B cell (primary cell): ENCODE data around the gene TTC8. TPM values are rescaled to one million over a fixed set of nuclear protein-coding genes. Genes with fewer than 3 reads are reported as not detected.

ENCODE experiments used
- ATAC-seq: fragments of 200-7000 bp; cut with Tn5 transposase; one replicate; pipeline ENCODE4 v1.10.0; 2021; ENCODE audit warnings: low read depth, mild to moderate bottlenecking, moderate number of reproducible peaks, moderate library complexity
- CTCF ChIA-PET: fragments of 350-600 bp; sonication (Branson Sonifier 250); formaldehyde crosslinking; loops from one replicate; lab custom pipeline; 2021; ENCODE audit warnings: antibody characterized with exemption, inconsistent platforms; lab: Charles Lee
- POLR2A ChIA-PET: fragments of 350-600 bp; sonication (Branson Sonifier 250); formaldehyde crosslinking; loops from one replicate; lab custom pipeline; 2021; ENCODE audit warnings: antibody characterized with exemption; lab: Charles Lee
- DNase-seq: peaks from one replicate; pipeline ENCODE4 v3.0.0; 2013
- H2AFZ ChIP-seq: 2 replicates; pipeline ENCODE4 v1.6.1; 2012; ENCODE audit warnings: mild to moderate bottlenecking, low read depth, low read length; ENCODE audit not compliant: insufficient read depth, poor library complexity, severe bottlenecking
- H3K27ac ChIP-seq, 2 donors: 1 replicate in 1 of 2; 2 replicates in 1 of 2; pipeline ENCODE4 v1.5.1; 2012 to 2013; ENCODE audit warnings: low read length in 2 of 2, mild to moderate bottlenecking in 2 of 2, moderate library complexity in 1 of 2
- H3K27me3 ChIP-seq, 4 experiments: fragments of 200-600 bp in 1 of 4; sonication (generic) in 1 of 4; replicated peaks in 1 of 4; 1 replicate in 2 of 4; 2 replicates in 2 of 4; pipeline versions ENCODE4 v1.6.1 to v1.7.0; 2013 to 2016; ENCODE audit warnings: low read length in 3 of 4, mild to moderate bottlenecking in 2 of 4, mixed read lengths in 1 of 4, moderate library complexity in 1 of 4; ENCODE audit not compliant: insufficient read depth in 4 of 4, control insufficient read depth in 3 of 4; ENCODE audit errors: control extremely low read depth in 1 of 4
- H3K36me3 ChIP-seq, 2 experiments: replicated peaks in 1 of 2; 1 replicate in 1 of 2; 2 replicates in 1 of 2; pipeline versions ENCODE4 v1.6.1 to v1.7.1; 2013; ENCODE audit warnings: low read length in 1 of 2; ENCODE audit not compliant: insufficient read depth in 2 of 2, control insufficient read depth in 1 of 2; ENCODE audit errors: control extremely low read depth in 1 of 2, extremely low read depth in 1 of 2
- H3K4me1 ChIP-seq, 2 donors: fragments of 200-600 bp in 1 of 2; sonication (generic) in 1 of 2; 1 replicate in 1 of 2; 2 replicates in 1 of 2; pipeline versions ENCODE4 v1.5.1 to v1.6.1; 2013 to 2017; ENCODE audit warnings: low read length in 2 of 2; ENCODE audit not compliant: control insufficient read depth in 2 of 2, insufficient read depth in 2 of 2
- H3K4me2 ChIP-seq: replicated peaks from 2 replicates; pipeline ENCODE3; 2012; ENCODE audit warnings: mild to moderate bottlenecking, low read depth, low read length; ENCODE audit not compliant: poor library complexity, severe bottlenecking
- H3K4me3 ChIP-seq, 5 experiments: fragments of 200-600 bp in 1 of 5; sonication (generic) in 1 of 5; 1 replicate in 3 of 5; 2 replicates in 2 of 5; pipeline versions ENCODE4 v1.5.1 to v1.7.0; 2011 to 2016; ENCODE audit warnings: low read length in 4 of 5, mild to moderate bottlenecking in 4 of 5, low read depth in 2 of 5, control low read depth in 1 of 5, moderate library complexity in 1 of 5; ENCODE audit not compliant: insufficient read depth in 1 of 5; ENCODE audit errors: control extremely low read depth in 1 of 5, extremely low read depth in 1 of 5
- H3K79me2 ChIP-seq: fragments of 200-600 bp; sonication (generic); one replicate; pipeline ENCODE4 v1.6.0; 2016; ENCODE audit warnings: low read length; ENCODE audit not compliant: control insufficient read depth, insufficient read depth
- H3K9ac ChIP-seq: fragments of 200-600 bp; sonication (generic); 2 replicates; pipeline ENCODE4 v1.6.1; 2017; ENCODE audit warnings: mild to moderate bottlenecking, low read length, moderate library complexity
- H3K9me3 ChIP-seq, 3 donors: one replicate each; pipeline versions ENCODE4 v1.6.1 to v1.7.1; 2013; ENCODE audit warnings: low read length in 2 of 3; ENCODE audit not compliant: control insufficient read depth in 2 of 3, insufficient read depth in 1 of 3; ENCODE audit errors: control extremely low read depth in 1 of 3
- H4K20me1 ChIP-seq: 2 replicates; pipeline ENCODE4 v1.6.0; 2012; ENCODE audit warnings: mild to moderate bottlenecking, low read length; ENCODE audit not compliant: insufficient read depth, control insufficient read depth, poor library complexity, severe bottlenecking
- H3K27ac Mint-ChIP-seq: one replicate; pipeline ENCODE4 v1.8.0; 2021; ENCODE audit warnings: mixed read lengths
- H3K27me3 Mint-ChIP-seq: one replicate; pipeline ENCODE4 v1.8.0; 2021; ENCODE audit warnings: mixed read lengths
- H3K4me1 Mint-ChIP-seq: one replicate; pipeline ENCODE4 v1.8.0; 2021; ENCODE audit warnings: mixed read lengths
- H3K4me3 Mint-ChIP-seq: one replicate; pipeline ENCODE4 v1.8.0; 2021; ENCODE audit warnings: mixed read lengths
- H3K9me3 Mint-ChIP-seq: one replicate; pipeline ENCODE4 v1.8.0; 2022; ENCODE audit warnings: mixed read lengths; ENCODE audit not compliant: insufficient read depth
- CTCF ChIP-seq: fragments of 200-600 bp; IDR thresholded peaks from one replicate; pipeline ENCODE4 v1.8.0; 2022; ENCODE audit warnings: antibody characterized with exemption, mild to moderate bottlenecking
- EZH2 ChIP-seq: IDR thresholded peaks from 2 replicates; pipeline ENCODE4 v1.6.1; 2012; ENCODE audit warnings: borderline replicate concordance, low read depth, mild to moderate bottlenecking, moderate library complexity, low read length; ENCODE audit not compliant: insufficient read depth, poor library complexity, severe bottlenecking
- WGBS: methylation state at CpG from one replicate; pipeline ENCODE4 v1.1.5; 2013; ENCODE audit warnings: missing lambda C conversion rate; ENCODE audit not compliant: insufficient coverage; 5-methylcytosine and 5-hydroxymethylcytosine counted together
- intact Hi-C: fragments of 100-400 bp; cut with micrococcal nuclease; formaldehyde crosslinking; loops from one replicate; pipeline ENCODE4 v1.10.0; 2022
- polyA plus RNA-seq: library from polyadenylated mRNA; depleted of rRNA; stranded (reverse); fragments of >200 nt; gene quantifications from 2 replicates; pipeline ENCODE4 v1.2.3, GENCODE V29; 2012
- total RNA-seq, 2 donors: library from RNA; stranded (reverse); fragments of 120-200 nt in 1 of 2; gene quantifications; 1 replicate in 1 of 2; 2 replicates in 1 of 2; pipeline versions ENCODE4 v1.2.3 to v1.2.4, GENCODE V29; 2013 to 2022

The TTC8 gene
- total and polyA plus RNA-seq, 2 donors (not counting 1 experiment from before 2014, with no cell fraction given) = 2.7 to 7.2 TPM

DNA sequence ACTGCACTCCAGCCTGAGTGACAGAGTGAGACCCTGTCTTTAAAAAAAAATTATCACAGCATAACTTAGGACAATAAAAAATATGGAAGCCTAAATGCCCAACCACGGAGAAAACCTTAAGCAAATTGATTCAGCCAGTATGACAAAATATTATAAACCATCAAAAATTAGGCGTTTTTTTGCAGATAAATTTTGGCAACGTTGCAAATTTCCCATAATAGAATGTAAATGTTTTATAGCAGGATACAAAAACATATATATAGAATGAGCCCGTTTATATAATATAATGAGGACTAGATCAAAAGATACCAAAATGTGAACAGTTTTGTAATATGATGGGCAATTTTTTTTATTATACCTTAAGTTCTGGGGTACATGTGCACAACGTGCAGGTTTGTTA is 24.9 kb upstream of the TTC8 start:
- TF ChIP-seq EZH2 (no peak), CTCF (no peak)
- Mint-ChIP-seq H3K27ac (no peak overlapping the region), H3K4me1 (no peaks in the 10 kb centered on the region), H3K4me3 (no peak overlapping the region), H3K9me3 (no peaks in the 10 kb centered on the region), H3K27me3 (peaks cover 29% of the 10 kb centered on the region)
- H3K4me3 ChIP-seq = no peak overlapping the region
- H3K36me3 ChIP-seq = no peaks in the 10 kb centered on the region
- H3K4me1 ChIP-seq = no peaks in the 10 kb centered on the region
- peaks cover 0 to 4% (median 0%) of the 10 kb centered on the region in 3 donors for H3K9me3 ChIP-seq
- WGBS = no CpG with 5 or more reads among the region's 5 CpGs
- H2AFZ ChIP-seq = no peak overlapping the region
- H3K4me2 ChIP-seq = no peak overlapping the region
- no peaks in the 10 kb centered on the region for H4K20me1 ChIP-seq
- ChIA-PET CTCF (no interaction called here), POLR2A (no interaction called here)
- no peak overlapping the region for H3K9ac ChIP-seq
- no peak overlapping the region for H3K27ac ChIP-seq
- no peaks in the 10 kb centered on the region for H3K79me2 ChIP-seq
- intact Hi-C loops = loop anchor here (10.0 kb wide), 2 partner anchors 795 to 1155 kb away; partner anchors contain the start of genes EFCAB11, GPR65 and TDP1
- ATAC-seq = no peak
- H3K27me3 ChIP-seq = peaks cover 0 to 11% (median 4%) of the 10 kb centered on the region in 4 experiments
- no peak for DNase-seq

DNA sequence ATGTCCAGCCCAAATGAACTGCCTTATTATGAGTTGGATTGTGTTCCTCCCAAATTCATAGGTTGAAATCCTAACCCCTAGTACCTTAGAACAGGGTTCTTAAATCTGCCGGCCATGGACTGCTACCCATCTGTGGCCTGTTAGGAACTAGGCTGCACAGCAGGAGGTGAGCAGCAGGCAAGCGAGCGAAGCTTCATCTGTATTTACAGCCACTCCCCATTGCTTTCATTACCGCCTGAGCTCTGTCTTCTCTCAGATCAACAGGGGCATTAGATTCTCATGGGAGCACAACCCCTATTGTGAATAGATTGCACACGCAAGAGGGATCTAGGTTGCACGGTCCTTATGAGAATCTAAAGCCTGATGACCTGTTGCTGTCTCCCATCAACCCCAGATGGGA is 21.9 kb upstream of the TTC8 start:
- POLR2A ChIA-PET = no interaction called here
- peaks cover 52% of the 10 kb centered on the region for H3K27me3 Mint-ChIP-seq
- intact Hi-C loops = no loop called here
- DNase-seq (no peak), ATAC-seq (no peak)
- H4K20me1 ChIP-seq = no peaks in the 10 kb centered on the region
- no peak overlapping the region for H3K4me3 ChIP-seq
- H3K4me2 ChIP-seq = no peak overlapping the region
- WGBS = 91% methylated on average over 4 of the region's 6 CpGs
- no peaks in the 10 kb centered on the region for H3K4me1 Mint-ChIP-seq
- no peaks in the 10 kb centered on the region for H3K79me2 ChIP-seq
- TF ChIP-seq CTCF (no peak), EZH2 (no peak)
- no peak overlapping the region for H3K27ac ChIP-seq
- H3K4me3 Mint-ChIP-seq = no peak overlapping the region
- no peaks in the 10 kb centered on the region for H3K36me3 ChIP-seq
- peaks cover 0 to 16% (median 6%) of the 10 kb centered on the region in 4 experiments for H3K27me3 ChIP-seq
- H3K4me1 ChIP-seq = no peaks in the 10 kb centered on the region
- H3K9me3 Mint-ChIP-seq = peaks cover 3% of the 10 kb centered on the region
- no peak overlapping the region for H3K27ac Mint-ChIP-seq
- H2AFZ ChIP-seq = no peak overlapping the region
- CTCF ChIA-PET = no interaction called here
- no peak overlapping the region for H3K9ac ChIP-seq
- H3K9me3 ChIP-seq = peaks cover 0 to 4% (median 0%) of the 10 kb centered on the region in 3 donors
